ENCODE results near the gene CASP2. TPM values are rescaled to one million over a fixed set of nuclear protein-coding genes. Genes with fewer than 3 reads are reported as not detected.

The CASP2 gene
- total and polyA plus RNA-seq, 2 of the 13 experiments (the other 11 are each of a cell fraction or from before 2014, with no cell fraction given), result 10.2 to 13.7 TPM

- H3K27me3 ChIP-seq (ENCODE audit: control insufficient read depth in 1 of 2, insufficient read depth in 2 of 2, low read length in 2 of 2), result no peaks in the 10 kb centered on the region
- no peaks in the 10 kb centered on the region for H3K9me3 ChIP-seq (ENCODE audit: low read length)
- DNase-seq (ENCODE audit: low spot score), result peak; percentile 36
- no peak overlapping the region for H3K4me3 ChIP-seq (replicated peaks in 1 of 3; ENCODE audit: insufficient read depth in 1 of 3, low read depth in 2 of 3, low read length in 3 of 3)
- no peak overlapping the region for H3K4me2 ChIP-seq (ENCODE audit: low read depth, low read length)
- FAIRE-seq, result peak; percentile 23
- in situ Hi-C loops (cut with HindIII; ENCODE audit: extremely low pct_ligation_motif_present, low pct_unique_long_range_greater_than_20kb) (loop anchor here (5.0 kb wide), 1 partner anchor 58 kb away; no protein-coding TSS in a partner anchor), intact Hi-C loops (cut with micrococcal nuclease; ENCODE audit: unreplicated experiment) (loop anchor here (1.0 to 10.0 kb wide), 2 partner anchors 60 to 295 kb away; no protein-coding TSS in a partner anchor)
- CTCF ChIA-PET (ENCODE audit: low intra/inter-chr PET ratio, low total read pairs), result interaction anchor here (0.9 to 2.1 kb wide), 3 partner anchors 59 to 117 kb away, joined by 3 to 14 read pairs (median 4); no protein-coding TSS in a partner anchor
- H2AFZ ChIP-seq (ENCODE audit: low read length), result no peak overlapping the region
- BruUV-seq (replicated peaks), result no TSS peak
- H3K79me2 ChIP-seq (ENCODE audit: insufficient read depth, low read length), result no peaks in the 10 kb centered on the region
- WGBS (ENCODE audit: low lambda C conversion rate), result 76% methylated on average over 7 of the region's 8 CpGs
- no peak overlapping the region for H3K27ac ChIP-seq (ENCODE audit: extremely low read length, insufficient read depth, low read length)
- POLR2A ChIA-PET, result interaction anchor here (1.2 kb wide), 1 partner anchor 12 kb away, joined by 3 read pairs; the partner anchor contains the start of gene CASP2
- no peaks in the 10 kb centered on the region for H3K4me1 ChIP-seq (ENCODE audit: insufficient read depth, low read length)
- no peak overlapping the region for H3K9ac ChIP-seq (ENCODE audit: insufficient read depth, low read depth, low read length)
- ATAC-seq, result peak; percentile 98
- H4K20me1 ChIP-seq (ENCODE audit: insufficient read depth, low read length), result no peaks in the 10 kb centered on the region
- peaks cover 28 to 83% of the 10 kb centered on the region in 2 experiments for H3K36me3 ChIP-seq (replicated peaks in 1 of 2; ENCODE audit: control insufficient read depth in 1 of 2, insufficient read depth in 2 of 2, low read length in 2 of 2)
- 0 out of 4 replicates have a peak, but pooled peaks of 1 of the 2 experiments have one; percentile 48 for TF ChIP-seq HMGXB4 (CRISPR knock-in tag; IDR thresholded peaks at IDR 0.05; ENCODE audit: borderline replicate concordance in 1 of 2, low read depth in 1 of 2)
- TF ChIP-seq ATAD3A (CRISPR knock-in tag; IDR thresholded peaks at IDR 0.05), result no peak
- no peak for TF ChIP-seq ZNF562 (CRISPR knock-in tag; IDR thresholded peaks at IDR 0.05; ENCODE audit: borderline replicate concordance)
- 0 out of 2 replicates have a peak, but pooled peaks have one; percentile 38 for TF ChIP-seq HNF1B (CRISPR knock-in tag; IDR thresholded peaks at IDR 0.05)
- TF ChIP-seq ZFP1 (CRISPR knock-in tag; IDR thresholded peaks at IDR 0.05), result no peak
- TF ChIP-seq THYN1 (CRISPR knock-in tag; IDR thresholded peaks at IDR 0.05; ENCODE audit: borderline replicate concordance, low read depth), result no peak
- peak; percentile 96 for TF ChIP-seq ZBTB38 (CRISPR knock-in tag; IDR thresholded peaks at IDR 0.05)
- no peak for TF ChIP-seq CEBPG (CRISPR knock-in tag; IDR thresholded peaks at IDR 0.05)
- TF ChIP-seq AHR (CRISPR knock-in tag; IDR thresholded peaks at IDR 0.05), result no peak
- TF ChIP-seq PRPF4 (IDR thresholded peaks at IDR 0.05; ENCODE audit: low read depth, low read length, poor library complexity, severe bottlenecking), result peak; percentile 81
- peak; percentile 73 for TF ChIP-seq CTCF (CRISPR knock-in tag; IDR thresholded peaks at IDR 0.05)
- TF ChIP-seq ZSCAN22 (CRISPR knock-in tag; IDR thresholded peaks at IDR 0.05), result no peak
- no peak for TF ChIP-seq ZKSCAN8 (CRISPR knock-in tag; IDR thresholded peaks at IDR 0.05; ENCODE audit: borderline replicate concordance)
- no peak for TF ChIP-seq SPEN (CRISPR knock-in tag; IDR thresholded peaks at IDR 0.05; ENCODE audit: low read depth)
- TF ChIP-seq JUNB (CRISPR knock-in tag; IDR thresholded peaks at IDR 0.05; ENCODE audit: borderline replicate concordance), result no peak
- no peak for TF ChIP-seq ZSCAN30 (CRISPR knock-in tag; IDR thresholded peaks at IDR 0.05)
- no peak for TF ChIP-seq ZSCAN31 (CRISPR knock-in tag; IDR thresholded peaks at IDR 0.05; ENCODE audit: low read depth)
- TF ChIP-seq ZNF3 (CRISPR knock-in tag; IDR thresholded peaks at IDR 0.05), result no peak
- TF ChIP-seq GATAD1 (CRISPR knock-in tag; IDR thresholded peaks at IDR 0.05), result no peak
- TF ChIP-seq EEA1 (CRISPR knock-in tag; IDR thresholded peaks at IDR 0.05; ENCODE audit: borderline replicate concordance), result no peak
- peak; percentile 68 for TF ChIP-seq STAG1 (CRISPR knock-in tag; IDR thresholded peaks at IDR 0.05)
- no peak for TF ChIP-seq ZNF768 (CRISPR knock-in tag; IDR thresholded peaks at IDR 0.05)
Measured at GRCh38 chr7:143299840-143300239, 11.7 kb downstream of the CASP2 start.
